Activated T-cell treated with anti-CD3 and anti-CD28 coated beads, Interleukin-2, amount 50 U/mL, for 1 hour (primary cell): ENCODE results near the gene NUP153.

Experiments
- DNase-seq: peaks from one replicate; pipeline ENCODE4 v3.0.0-alpha.2; 2020

The NUP153 gene

GRCh38 chr6:17656092-17656491 lies 50.6 kb downstream of the NUP153 start:
- no peak for DNase-seq

- DNase-seq: no peak
These were observed 53.4 kb downstream of the NUP153 start for GRCh38 chr6:17653198-17653882.

GRCh38 chr6:17650656-17651309 lies 55.9 kb downstream of the NUP153 start:
- no peak for DNase-seq

GRCh38 chr6:17648745-17649144 lies 58.0 kb downstream of the NUP153 start:
- no peak for DNase-seq

GRCh38 chr6:17640477-17640917 lies 66.2 kb downstream of the NUP153 start:
- DNase-seq: no peak

GRCh38 chr6:17638212-17638715 lies 68.5 kb downstream of the NUP153 start:
- no peak for DNase-seq

GRCh38 chr6:17635568-17635967 lies 71.2 kb downstream of the NUP153 start:
- no peak for DNase-seq

GRCh38 chr6:17633465-17634188 lies 73.1 kb downstream of the NUP153 start:
- DNase-seq: no peak

- DNase-seq: no peak
These were observed 73.8 kb downstream of the NUP153 start for GRCh38 chr6:17632934-17633333.

GRCh38 chr6:17630511-17631073 lies 76.1 kb downstream of the NUP153 start:
- no peak for DNase-seq

GRCh38 chr6:17629824-17630510 lies 76.8 kb downstream of the NUP153 start:
- DNase-seq: no peak

- DNase-seq: no peak
These were observed 77.9 kb downstream of the NUP153 start for GRCh38 chr6:17628873-17629272.

GRCh38 chr6:17624396-17624795 lies 82.3 kb downstream of the NUP153 start:
- DNase-seq: no peak

- no peak for DNase-seq
These were observed 84.6 kb downstream of the NUP153 start for GRCh38 chr6:17622144-17622543.

GRCh38 chr6:17621003-17621402 lies 85.7 kb downstream of the NUP153 start:
- no peak for DNase-seq

GRCh38 chr6:17615794-17616193 lies 90.9 kb downstream of the NUP153 start:
- DNase-seq: no peak

GRCh38 chr6:17612048-17612447 lies 94.7 kb downstream of the NUP153 start:
- DNase-seq: no peak

GRCh38 chr6:17610835-17611234 lies 95.9 kb downstream of the NUP153 start:
- no peak for DNase-seq

- no peak for DNase-seq
These were observed 100.1 kb downstream of the NUP153 start for GRCh38 chr6:17606606-17607005.

GRCh38 chr6:17602888-17603287 lies 103.8 kb downstream of the NUP153 start:
- DNase-seq: no peak

- DNase-seq: no peak
These were observed 105.4 kb downstream of the NUP153 start for GRCh38 chr6:17601386-17601703.

- peak; percentile 61 for DNase-seq
These were observed 106.0 kb downstream of the NUP153 start for GRCh38 chr6:17600527-17601385.
